K562 (cell line): Measurements from ENCODE around the gene RPS2. TPM values are rescaled to one million over a fixed set of nuclear protein-coding genes. Genes with fewer than 3 reads are reported as not detected.
A peak's percentile ranks its signal among the peaks of the same experiment; 100 is the strongest.

Experiments
- ATF1 ChIP-seq, 2 experiments: fragments of 450-650 bp in 1 of 2; IDR thresholded peaks; 2 replicates each; pipeline ENCODE4 v1.6.1; 2016; ENCODE audit warnings: missing compliant biosample characterization in 1 of 2, missing genetic modification characterization in 1 of 2
- ATF2 ChIP-seq: sonication (generic); formaldehyde crosslinking; IDR thresholded peaks from 2 replicates; pipeline ENCODE4 v1.8.1; 2022; ENCODE audit warnings: missing genetic modification reagents
- BCOR ChIP-seq: fragments of 450-650 bp; IDR thresholded peaks from 2 replicates; pipeline ENCODE4 v1.6.1; 2016
- CBX3 ChIP-seq, 2 experiments: IDR thresholded peaks; 1 replicate in 1 of 2; 2 replicates in 1 of 2; pipeline ENCODE4 v1.6.1; 2012; ENCODE audit warnings: inconsistent platforms in 2 of 2, low read length in 2 of 2, borderline replicate concordance in 1 of 2, control low read depth in 1 of 2
- CHD7 ChIP-seq: fragments of 200-600 bp; sonication (generic); IDR thresholded peaks from one replicate; pipeline ENCODE4 v1.6.1; 2012; ENCODE audit warnings: mild to moderate bottlenecking, low read depth, low read length, inconsistent platforms
- ESRRA ChIP-seq: fragments of 450-650 bp; IDR thresholded peaks from 2 replicates; pipeline ENCODE4 v1.6.1; 2014; ENCODE audit warnings: low read depth, mild to moderate bottlenecking, moderate library complexity, borderline replicate concordance
- FOXK1 ChIP-seq: sonication (generic); formaldehyde crosslinking; IDR thresholded peaks from 2 replicates; pipeline ENCODE4 v1.8.0; 2022; ENCODE audit warnings: missing genetic modification reagents, mild to moderate bottlenecking, borderline replicate concordance
- FOXK2 ChIP-seq, 2 experiments: fragments of 450-650 bp; IDR thresholded peaks in 1 of 2; conservative IDR thresholded peaks in 1 of 2; 2 replicates each; pipeline ENCODE4 v1.6.1; 2016; ENCODE audit warnings: low read depth in 2 of 2, mild to moderate bottlenecking in 1 of 2
- GATAD2A ChIP-seq: fragments of 450-650 bp; IDR thresholded peaks from 2 replicates; pipeline ENCODE4 v1.6.1; 2017
- SIX5 ChIP-seq, 2 experiments: IDR thresholded peaks; 2 replicates each; pipeline ENCODE4 v1.6.1; 2011; ENCODE audit warnings: low read length in 2 of 2, borderline replicate concordance in 1 of 2, low read depth in 1 of 2, mild to moderate bottlenecking in 1 of 2, moderate library complexity in 1 of 2; ENCODE audit not compliant: insufficient read depth in 1 of 2
- SRF ChIP-seq, 2 experiments: fragments of 250-450, 450-650 bp in 1 of 2; sonication (Bioruptor Pico) in 1 of 2; sonication (generic) in 1 of 2; formaldehyde crosslinking; IDR thresholded peaks; 2 replicates each; pipeline versions ENCODE4 v1.5.0 to v1.5.1; 2020 to 2022; ENCODE audit warnings: mild to moderate bottlenecking in 1 of 2, missing genetic modification reagents in 1 of 2
- polyA plus RNA-seq, 8 experiments: library from polyadenylated mRNA; depleted of rRNA in 4 of 8; stranded (reverse) in 5 of 8; unstranded in 3 of 8; fragments of >200 nt; fragmentation: Nextera tagmentation in 2 of 8; fragmentation: Illumina TruSeq in 1 of 8; extraction: Ambion mirVana in 2 of 8; extraction: Trizol in 1 of 8; gene quantifications; 2 replicates each; pipeline versions ENCODE4 v1.2.1 to v1.2.3, GENCODE V29; 2011 to 2014; ENCODE audit warnings: inconsistent platforms in 1 of 8, missing spikeins in 1 of 8
- total RNA-seq, 7 experiments: library from RNA; depleted of rRNA in 6 of 7; stranded (reverse); fragments of >200 nt in 6 of 7; fragmentation: Illumina TruSeq in 2 of 7; extraction: Trizol in 2 of 7; gene quantifications; 2 replicates each; pipeline versions ENCODE4 v1.2.1 to v1.2.3, GENCODE V29; 2011 to 2021; ENCODE audit warnings: low replicate concordance in 1 of 7

The RPS2 gene
- total and polyA plus RNA-seq, 9 of the 15 experiments (the other 6 are each of a cell fraction or from before 2014, with no cell fraction given): 834 to 4,794 (median 3,793) TPM

- no peak for TF ChIP-seq ATF2
- no peak for TF ChIP-seq ESRRA
- peak; percentile 21; the same call in 1 of the 2 replicates for TF ChIP-seq BCOR
- no peak for TF ChIP-seq SRF (CRISPR knock-in tag; IDR thresholded peaks at IDR 0.05)
- no peak for TF ChIP-seq SIX5 (IDR thresholded peaks at IDR 0.05; ENCODE audit: borderline replicate concordance in 1 of 2, insufficient read depth in 1 of 2, low read depth in 1 of 2, low read length in 2 of 2)
- TF ChIP-seq CBX3 (IDR thresholded peaks at IDR 0.05; ENCODE audit: borderline replicate concordance in 1 of 2, low read length in 2 of 2): no peak
- no peak for TF ChIP-seq GATAD2A
- TF ChIP-seq FOXK2 (conservative IDR thresholded peaks at IDR 0.05 in 1 of 2, IDR thresholded peaks at IDR 0.05 in 1 of 2; ENCODE audit: low read depth in 2 of 2): no peak
- TF ChIP-seq CHD7: no peak
- 0 out of 2 replicates have a peak, but pooled peaks have one; percentile 35 for TF ChIP-seq FOXK1 (CRISPR knock-in tag)
- no peak for TF ChIP-seq ATF1 (CRISPR knock-in tag; IDR thresholded peaks at IDR 0.05)
- no peak for TF ChIP-seq ATF1 (tag; IDR thresholded peaks at IDR 0.05)
Observed at GRCh38 chr16:1982991-1983543, 18.4 kb upstream of the RPS2 start (continued).
